IMR-90 (cell line): Measurements from ENCODE around the gene RCBTB2. TPM values are rescaled to one million over a fixed set of nuclear protein-coding genes. Genes with fewer than 3 reads are reported as not detected.

ENCODE experiments used
- ATAC-seq: fragments of 200-7000 bp; cut with Tn5 transposase; 2 replicates; pipeline ENCODE4 v1.9.1; 2020; ENCODE audit warnings: low read depth, mild to moderate bottlenecking, moderate library complexity
- BruUV-seq: library from RNA; stranded (reverse); fragments of 400-500 nt; replicated peaks from 2 replicates; lab custom pipeline; 2021; lab: Mats Ljungman, UMichigan
- CTCF ChIA-PET: fragments of 300-600 bp; formaldehyde crosslinking; extraction: SDS; loops from one replicate; lab custom pipeline; 2021; ENCODE audit warnings: antibody characterized with exemption; lab: Yijun Ruan, JAX
- POLR2A ChIA-PET: fragments of 300-600 bp; sonication (Branson Sonifier 250); formaldehyde crosslinking; loops from one replicate; lab custom pipeline; 2022; ENCODE audit warnings: antibody characterized with exemption; ENCODE audit not compliant: unreplicated experiment; lab: Charles Lee
- DNase-seq: peaks from one replicate; pipeline ENCODE4 v3.0.0; 2013
- H2AFZ ChIP-seq: replicated peaks from 2 replicates; pipeline ENCODE3; 2013; ENCODE audit warnings: low read length, mild to moderate bottlenecking; ENCODE audit not compliant: poor library complexity
- H2AK5ac ChIP-seq: 2 replicates; pipeline ENCODE4 v1.6.1; 2013; ENCODE audit warnings: low read depth, low read length, inconsistent platforms
- H2AK9ac ChIP-seq: replicated peaks from 2 replicates; pipeline ENCODE3; 2013; ENCODE audit warnings: mild to moderate bottlenecking, low read depth, low read length, moderate library complexity; ENCODE audit not compliant: poor library complexity
- H2BK120ac ChIP-seq: 2 replicates; pipeline ENCODE4 v1.6.1; 2013; ENCODE audit warnings: low read depth, low read length, inconsistent platforms
- H2BK15ac ChIP-seq: 3 replicates; pipeline ENCODE4 v1.6.1; 2013; ENCODE audit warnings: low read depth, low read length, inconsistent platforms
- H2BK20ac ChIP-seq: 2 replicates; pipeline ENCODE4 v1.6.1; 2013; ENCODE audit warnings: low read depth, mild to moderate bottlenecking, inconsistent platforms, low read length, moderate library complexity
- H2BK5ac ChIP-seq: 2 replicates; pipeline ENCODE4 v1.6.1; 2013; ENCODE audit warnings: mild to moderate bottlenecking, low read depth, low read length, inconsistent platforms; ENCODE audit not compliant: poor library complexity, severe bottlenecking
- H3K14ac ChIP-seq: replicated peaks from 2 replicates; pipeline ENCODE4 v1.6.1; 2013; ENCODE audit warnings: low read depth, low read length, inconsistent platforms
- H3K18ac ChIP-seq: 2 replicates; pipeline ENCODE4 v1.6.1; 2013; ENCODE audit warnings: low read depth, low read length, control low read depth
- H3K23ac ChIP-seq: 2 replicates; pipeline ENCODE4 v1.6.1; 2013; ENCODE audit warnings: low read depth, low read length, inconsistent platforms
- H3K27ac ChIP-seq: 2 replicates; pipeline ENCODE4 v1.5.1; 2013; ENCODE audit warnings: mild to moderate bottlenecking, control low read depth, low read length; ENCODE audit not compliant: insufficient read depth
- H3K27me3 ChIP-seq: 2 replicates; pipeline ENCODE4 v1.6.1; 2013; ENCODE audit warnings: low read length; ENCODE audit not compliant: control insufficient read depth, insufficient read depth
- H3K36me3 ChIP-seq: 2 replicates; pipeline ENCODE4 v1.6.1; 2013; ENCODE audit warnings: low read length, mixed read lengths; ENCODE audit not compliant: control insufficient read depth, insufficient read depth
- H3K4ac ChIP-seq: 2 replicates; pipeline ENCODE4 v1.6.1; 2013; ENCODE audit warnings: low read depth, low read length, inconsistent platforms
- H3K4me1 ChIP-seq: 2 replicates; pipeline ENCODE4 v1.6.1; 2013; ENCODE audit warnings: low read length, mixed read lengths; ENCODE audit not compliant: control insufficient read depth, insufficient read depth
- H3K4me2 ChIP-seq: 2 replicates; pipeline ENCODE4 v1.6.1; 2013; ENCODE audit warnings: low read depth, mild to moderate bottlenecking, control low read depth, low read length, moderate library complexity
- H3K4me3 ChIP-seq: 2 replicates; pipeline ENCODE4 v1.5.1; 2013; ENCODE audit warnings: low read depth, mild to moderate bottlenecking, control low read depth, low read length, moderate library complexity; ENCODE audit not compliant: insufficient read depth
- H3K56ac ChIP-seq: 2 replicates; pipeline ENCODE4 v1.6.1; 2013; ENCODE audit warnings: low read length, inconsistent platforms; ENCODE audit not compliant: insufficient read depth; ENCODE audit errors: extremely low read depth
- H3K79me1 ChIP-seq, 2 experiments: 2 replicates each; pipeline ENCODE4 v1.6.1; 2013; ENCODE audit warnings: low read length in 2 of 2, inconsistent platforms in 1 of 2, low read depth in 1 of 2
- H3K9ac ChIP-seq: 2 replicates; pipeline ENCODE4 v1.6.1; 2013; ENCODE audit warnings: low read depth, low read length, control low read depth
- H3K9me1 ChIP-seq: 2 replicates; pipeline ENCODE4 v1.6.1; 2013; ENCODE audit warnings: low read length, inconsistent platforms; ENCODE audit not compliant: insufficient read depth
- H3K9me3 ChIP-seq: 2 replicates; pipeline ENCODE4 v1.6.1; 2013; ENCODE audit warnings: low read length; ENCODE audit not compliant: control insufficient read depth, insufficient read depth
- H4K20me1 ChIP-seq: 2 replicates; pipeline ENCODE4 v1.6.1; 2013; ENCODE audit warnings: low read length, inconsistent platforms; ENCODE audit not compliant: insufficient read depth
- H4K5ac ChIP-seq: 2 replicates; pipeline ENCODE4 v1.6.1; 2013; ENCODE audit warnings: mild to moderate bottlenecking, low read depth, low read length, control low read depth
- H4K8ac ChIP-seq, 2 experiments: 2 replicates each; pipeline ENCODE4 v1.6.1; 2013; ENCODE audit warnings: low read depth in 2 of 2, low read length in 2 of 2, control low read depth in 1 of 2, inconsistent platforms in 1 of 2
- H4K91ac ChIP-seq: 2 replicates; pipeline ENCODE4 v1.6.1; 2013; ENCODE audit warnings: low read depth, low read length, inconsistent platforms; ENCODE audit not compliant: insufficient read depth
- BHLHE40 ChIP-seq: fragments of 150-350 bp; IDR thresholded peaks from 2 replicates; pipeline ENCODE4 v1.6.1; 2016; ENCODE audit warnings: mild to moderate bottlenecking, low read depth, low read length
- CEBPB ChIP-seq: IDR thresholded peaks from 2 replicates; pipeline ENCODE4 v1.6.1; 2012; ENCODE audit warnings: low read depth, low read length, improper control_type of control experiment
- CHD1 ChIP-seq: IDR thresholded peaks from 2 replicates; pipeline ENCODE4 v1.6.1; 2012; ENCODE audit warnings: low read depth, low read length, improper control_type of control experiment
- FOS ChIP-seq: fragments of 150-350 bp; IDR thresholded peaks from 2 replicates; pipeline ENCODE4 v1.6.1; 2016; ENCODE audit warnings: low read depth, low read length
- MAFK ChIP-seq: IDR thresholded peaks from 2 replicates; pipeline ENCODE4 v1.6.1; 2012; ENCODE audit warnings: low read depth, low read length, improper control_type of control experiment
- MAZ ChIP-seq: IDR thresholded peaks from 2 replicates; pipeline ENCODE4 v1.6.1; 2012; ENCODE audit warnings: low read depth, mild to moderate bottlenecking, low read length, improper control_type of control experiment, moderate library complexity, borderline replicate concordance
- NFE2L2 ChIP-seq: fragments of 150-350 bp; IDR thresholded peaks from 2 replicates; pipeline ENCODE4 v1.6.1; 2016; ENCODE audit warnings: low read depth, mild to moderate bottlenecking, low read length
- RAD21 ChIP-seq: IDR thresholded peaks from 2 replicates; pipeline ENCODE4 v1.6.1; 2012; ENCODE audit warnings: low read length, improper control_type of control experiment
- WGBS, 2 experiments: methylation state at CpG; one replicate each; pipeline versions ENCODE4 v1.1.5 to v1.1.7; 2013; ENCODE audit warnings: missing lambda C conversion rate in 2 of 2; ENCODE audit not compliant: insufficient read length in 1 of 2; ENCODE audit errors: extremely low coverage in 2 of 2; 5-methylcytosine and 5-hydroxymethylcytosine counted together
- dilution Hi-C: fragments of 300-500 bp; cut with HindIII; formaldehyde crosslinking; loops from one replicate; pipeline ENCODE4 v1.14.3; 2018; ENCODE audit warnings: low sequenced_read_pairs; ENCODE audit not compliant: unreplicated experiment
- in situ Hi-C: fragments of 300-500 bp; cut with MboI; formaldehyde crosslinking; loops from 3 replicates; pipeline ENCODE4 v1.14.3; 2019; ENCODE audit warnings: low sequenced_read_pairs, inconsistent platforms, mixed read lengths
- intact Hi-C: fragments of 100-400 bp; cut with micrococcal nuclease; formaldehyde crosslinking; loops from 2 replicates; pipeline ENCODE4 v1.10.0; 2022
- polyA plus RNA-seq, 3 experiments: library from polyadenylated mRNA; depleted of rRNA; stranded (reverse); fragments of >200 nt; gene quantifications; 2 replicates each; pipeline ENCODE4 v1.2.3, GENCODE V29; 2012; ENCODE audit warnings: low replicate concordance in 1 of 3
- total RNA-seq: library from RNA; depleted of rRNA; stranded (reverse); fragments of >200 nt; gene quantifications from 2 replicates; pipeline ENCODE4 v1.2.3, GENCODE V29; 2012

The RCBTB2 gene
- total and polyA plus RNA-seq, 2 of the 4 experiments (the other 2 are of a cell fraction): 4.0 to 5.2 TPM

DNA sequence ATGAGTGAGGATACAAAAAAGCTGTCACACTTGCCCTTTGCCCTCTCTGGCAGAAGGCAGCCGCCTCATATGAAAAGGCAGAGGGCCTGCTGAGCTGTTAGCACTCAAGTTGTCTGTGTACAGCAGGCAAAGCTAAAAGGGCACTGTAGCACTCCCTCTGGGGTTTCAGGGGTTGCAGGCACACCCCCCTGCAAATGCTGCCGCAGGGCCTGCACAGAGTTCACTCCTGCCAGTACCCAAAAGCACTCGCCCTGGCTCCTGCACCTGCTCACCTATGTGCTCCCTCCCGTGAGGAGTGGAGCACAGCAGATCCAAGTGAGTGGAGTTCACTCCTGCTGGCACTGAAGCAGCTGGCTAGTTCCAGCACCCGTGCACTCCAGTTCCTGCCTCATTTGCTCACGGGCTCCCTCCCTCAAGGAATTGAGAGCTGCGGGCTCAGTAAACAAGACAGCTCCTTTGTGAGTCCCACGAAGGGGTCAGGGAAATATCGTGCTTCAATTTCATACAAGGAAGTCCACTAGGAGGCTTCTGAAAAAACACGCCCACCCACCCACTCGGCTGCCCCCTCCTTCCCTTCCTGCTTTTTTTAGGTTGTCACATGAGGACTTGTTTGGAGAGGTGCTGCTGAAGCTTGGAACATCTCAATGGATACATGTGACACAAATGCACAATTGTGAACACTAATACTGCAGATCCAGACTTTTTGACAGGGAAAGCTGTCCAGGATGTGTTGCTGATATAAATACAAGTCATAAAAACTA, 9.9 kb upstream of the RCBTB2 start:
- POLR2A ChIA-PET: interaction anchor here (0.8 kb wide), 1 partner anchor 10 kb away, joined by 14 read pairs; no protein-coding TSS in a partner anchor
- whole genome bisulfite sequencing, 2 experiments: 16% methylated on average over 3 of the region's 11 CpGs; no CpG with 5 or more reads in 1 of the 2 experiments
- DNase-seq: peak; percentile 16

More for the DNA sequence above, 9.9 kb upstream of the RCBTB2 start:
- Histone ChIP-seq H3K36me3 (no peaks in the 10 kb centered on the region), H2BK5ac (no peak overlapping the region), H3K9me1 (no peaks in the 10 kb centered on the region), H3K9ac (no peak overlapping the region), H3K14ac (no peak overlapping the region), H4K20me1 (no peaks in the 10 kb centered on the region), H2BK20ac (no peak overlapping the region), H3K79me1 (no peaks in the 10 kb centered on the region), H3K9me3 (no peaks in the 10 kb centered on the region), H3K4me3 (no peak overlapping the region), H4K8ac (peak overlapping the region in 1 of 2 experiments; percentile 5; a peak in 1 of 4 replicates), H3K18ac (no peak overlapping the region), H2BK120ac (no peak overlapping the region), H4K91ac (no peak overlapping the region), H4K5ac (no peak overlapping the region), H3K4me2 (no peak overlapping the region; the same call in 1 of the 2 replicates), H3K23ac (no peak overlapping the region), H3K4ac (no peak overlapping the region), H2BK15ac (no peak overlapping the region), H2AFZ (peak overlapping the region; percentile 29), H3K4me1 (no peaks in the 10 kb centered on the region), H3K56ac (no peak overlapping the region), H3K27me3 (no peaks in the 10 kb centered on the region), H3K27ac (no peak overlapping the region), H2AK9ac (no peak overlapping the region), H2AK5ac (no peak overlapping the region)
- dilution Hi-C loops: no loop called here
- intact Hi-C loops: no loop called here
- peak; percentile 81 for ATAC-seq
- in situ Hi-C loops: no loop called here
- BruUV-seq: no TSS peak
- CTCF ChIA-PET: interaction anchor here (0.6 kb wide), 3 partner anchors 9 to 106 kb away, joined by 3 to 4 read pairs (median 3); no protein-coding TSS in a partner anchor
- TF ChIP-seq CHD1 (no peak), NFE2L2 (no peak), BHLHE40 (no peak), CEBPB (no peak), MAFK (no peak), MAZ (no peak), RAD21 (no peak), FOS (no peak)
